Measurements from ENCODE around the gene RASSF1. TPM values are rescaled to one million over a fixed set of nuclear protein-coding genes. Genes with fewer than 3 reads are reported as not detected.

RASSF1 gene
- total RNA-seq, 1 experiment from 2014 or later: 17.4 TPM

GRCh38 chr3:50340147-50340447 is 539 bp downstream of the RASSF1 start:
- intact Hi-C loops (cut with micrococcal nuclease; ENCODE audit: unreplicated experiment): no loop called here
- in situ Hi-C loops (cut with HindIII; ENCODE audit: low pct_unique_long_range_greater_than_20kb, low sequenced_read_pairs): no loop called here
- DNase-seq (ENCODE audit: low read depth, low spot score): no peak
- POLR2A ChIA-PET: interaction anchor here (0.6 kb wide), 1 partner anchor 28 kb away, joined by 3 read pairs; no protein-coding TSS in a partner anchor
- Histone ChIP-seq H3K4me1 (ENCODE audit: control insufficient read depth, insufficient read depth, low read length) (peaks cover 6% of the 10 kb centered on the region; the same call in 1 of the 2 replicates), H3K27me3 (ENCODE audit: control insufficient read depth, insufficient read depth, low read length) (no peaks in the 10 kb centered on the region), H3K27ac (ENCODE audit: low read length) (0 out of 2 replicates have a peak overlapping the region, but pooled peaks have one; percentile 26), H3K9me3 (ENCODE audit: control insufficient read depth, insufficient read depth, low read depth, low read length) (no peaks in the 10 kb centered on the region), H3K4me3 (ENCODE audit: low read depth in 2 of 2, low read length in 2 of 2) (peak overlapping the region; percentile 28 to 39), H3K36me3 (ENCODE audit: control insufficient read depth, insufficient read depth, low read length) (peaks cover 8% of the 10 kb centered on the region; the same call in 1 of the 2 replicates)
- no TSS peak for BruUV-seq (replicated peaks)
- no peak for ATAC-seq
- no peak for TF ChIP-seq SIN3A (IDR thresholded peaks at IDR 0.05; ENCODE audit: borderline replicate concordance, insufficient read depth, low read depth, low read length)
- TF ChIP-seq TCF7L2 (IDR thresholded peaks at IDR 0.05; ENCODE audit: low read depth, low read length): no peak
- no peak for TF ChIP-seq REST (IDR thresholded peaks at IDR 0.05; ENCODE audit: insufficient read depth in 1 of 2, low read depth in 2 of 2, low read length in 1 of 2)
- no peak for TF ChIP-seq CTCF (IDR thresholded peaks at IDR 0.05)
- no peak for TF ChIP-seq POLR2AphosphoS5 (IDR thresholded peaks at IDR 0.05; ENCODE audit: low read depth, low read length)
- CTCF ChIA-PET: no interaction called here

- no peaks in the 10 kb centered on the region for H3K27me3 ChIP-seq (ENCODE audit: control insufficient read depth, insufficient read depth, low read length)
- H3K4me1 ChIP-seq (ENCODE audit: control insufficient read depth, insufficient read depth, low read length): peaks cover 8% of the 10 kb centered on the region; the same call in 1 of the 2 replicates
- POLR2A ChIA-PET: no interaction called here
- DNase-seq (ENCODE audit: low read depth, low spot score): no peak
- in situ Hi-C loops (cut with HindIII; ENCODE audit: low pct_unique_long_range_greater_than_20kb, low sequenced_read_pairs): no loop called here
- no peak for TF ChIP-seq SIN3A (IDR thresholded peaks at IDR 0.05; ENCODE audit: borderline replicate concordance, insufficient read depth, low read depth, low read length)
- TF ChIP-seq POLR2AphosphoS5 (IDR thresholded peaks at IDR 0.05; ENCODE audit: low read depth, low read length): no peak
- TF ChIP-seq CTCF (IDR thresholded peaks at IDR 0.05): no peak
- TF ChIP-seq TCF7L2 (IDR thresholded peaks at IDR 0.05; ENCODE audit: low read depth, low read length): no peak
- TF ChIP-seq REST (IDR thresholded peaks at IDR 0.05; ENCODE audit: insufficient read depth in 1 of 2, low read depth in 2 of 2, low read length in 1 of 2): no peak
- H3K27ac ChIP-seq (ENCODE audit: low read length): 0 out of 2 replicates have a peak overlapping the region, but pooled peaks have one; percentile 26
- H3K4me3 ChIP-seq (ENCODE audit: low read depth in 2 of 2, low read length in 2 of 2): peak overlapping the region; percentile 28 to 39; a peak in 3 of 4 replicates
- no peak for ATAC-seq
- CTCF ChIA-PET: no interaction called here
- intact Hi-C loops (cut with micrococcal nuclease; ENCODE audit: unreplicated experiment): no loop called here
- no TSS peak for BruUV-seq (replicated peaks)
- no peaks in the 10 kb centered on the region for H3K9me3 ChIP-seq (ENCODE audit: control insufficient read depth, insufficient read depth, low read depth, low read length)
- H3K36me3 ChIP-seq (ENCODE audit: control insufficient read depth, insufficient read depth, low read length): peaks cover 8% of the 10 kb centered on the region; the same call in 1 of the 2 replicates
These were observed 1.0 kb downstream of the RASSF1 start for GRCh38 chr3:50339485-50340146.

Measured in Panc1 (cell line).